Brain microvascular endothelial cell (primary cell): Measurements from ENCODE around the gene C12orf57.

Experiments
- DNase-seq: peaks from one replicate; pipeline ENCODE4 v3.0.0-alpha.2; 2020
- H3K27ac ChIP-seq: fragments of 250-450 bp; sonication (Bioruptor Pico); 2 replicates; pipeline ENCODE4 v1.5.1; 2020; ENCODE audit warnings: mild to moderate bottlenecking, moderate library complexity
- H3K27me3 ChIP-seq: fragments of 250-450 bp; sonication (Bioruptor Pico); replicated peaks from 2 replicates; pipeline ENCODE4 v1.5.1; 2020; ENCODE audit warnings: mild to moderate bottlenecking
- H3K36me3 ChIP-seq: fragments of 250-450 bp; sonication (Bioruptor Pico); replicated peaks from 2 replicates; pipeline ENCODE4 v1.5.1; 2020; ENCODE audit warnings: mild to moderate bottlenecking
- H3K4me3 ChIP-seq: 2 replicates; pipeline ENCODE4 v1.5.1; 2011; ENCODE audit warnings: low read depth, mild to moderate bottlenecking, control low read depth, low read length, moderate library complexity
- in situ Hi-C: cut with HindIII; loops from 2 replicates; pipeline ENCODE4 v1.10.0; 2017; ENCODE audit warnings: low sequenced_read_pairs, low pct_ligation_motif_present
- TF ChIP-seq, protein P1 (sequence below): IDR thresholded peaks from 2 replicates; pipeline ENCODE4 v1.5.1; 2011; ENCODE audit warnings: low read depth, mild to moderate bottlenecking, moderate library complexity, low read length, control low read depth, inconsistent platforms; ENCODE audit errors: missing control alignments

Gene C12orf57

DNA sequence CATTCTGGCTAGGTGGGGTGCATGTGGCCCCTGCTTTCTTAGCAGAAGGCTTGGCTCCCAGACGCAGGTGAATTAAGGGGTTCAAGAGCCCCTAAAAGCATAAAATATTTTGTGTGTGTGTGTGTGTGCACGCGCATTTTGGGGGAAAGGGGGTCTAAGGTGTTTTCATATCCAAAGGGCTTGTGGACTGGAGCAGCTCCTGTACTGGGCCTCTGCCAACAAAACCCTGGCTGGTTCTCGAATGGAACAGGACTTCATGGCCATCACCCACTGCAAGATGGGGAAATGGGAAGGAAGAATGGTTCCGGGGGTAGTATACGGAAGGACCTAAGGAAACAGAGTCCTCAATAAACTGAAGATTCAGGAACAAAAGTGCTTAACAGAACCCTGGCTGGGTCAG, 20.0 kb upstream of the C12orf57 start:
- Histone ChIP-seq H3K27me3 (no peaks in the 10 kb centered on the region), H3K27ac (no peak overlapping the region), H3K4me3 (no peak overlapping the region), H3K36me3 (no peaks in the 10 kb centered on the region)
- TF ChIP-seq, protein P1, sequence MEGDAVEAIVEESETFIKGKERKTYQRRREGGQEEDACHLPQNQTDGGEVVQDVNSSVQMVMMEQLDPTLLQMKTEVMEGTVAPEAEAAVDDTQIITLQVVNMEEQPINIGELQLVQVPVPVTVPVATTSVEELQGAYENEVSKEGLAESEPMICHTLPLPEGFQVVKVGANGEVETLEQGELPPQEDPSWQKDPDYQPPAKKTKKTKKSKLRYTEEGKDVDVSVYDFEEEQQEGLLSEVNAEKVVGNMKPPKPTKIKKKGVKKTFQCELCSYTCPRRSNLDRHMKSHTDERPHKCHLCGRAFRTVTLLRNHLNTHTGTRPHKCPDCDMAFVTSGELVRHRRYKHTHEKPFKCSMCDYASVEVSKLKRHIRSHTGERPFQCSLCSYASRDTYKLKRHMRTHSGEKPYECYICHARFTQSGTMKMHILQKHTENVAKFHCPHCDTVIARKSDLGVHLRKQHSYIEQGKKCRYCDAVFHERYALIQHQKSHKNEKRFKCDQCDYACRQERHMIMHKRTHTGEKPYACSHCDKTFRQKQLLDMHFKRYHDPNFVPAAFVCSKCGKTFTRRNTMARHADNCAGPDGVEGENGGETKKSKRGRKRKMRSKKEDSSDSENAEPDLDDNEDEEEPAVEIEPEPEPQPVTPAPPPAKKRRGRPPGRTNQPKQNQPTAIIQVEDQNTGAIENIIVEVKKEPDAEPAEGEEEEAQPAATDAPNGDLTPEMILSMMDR, result no peak
- no peak for DNase-seq
- in situ Hi-C loops, result no loop called here

DNA sequence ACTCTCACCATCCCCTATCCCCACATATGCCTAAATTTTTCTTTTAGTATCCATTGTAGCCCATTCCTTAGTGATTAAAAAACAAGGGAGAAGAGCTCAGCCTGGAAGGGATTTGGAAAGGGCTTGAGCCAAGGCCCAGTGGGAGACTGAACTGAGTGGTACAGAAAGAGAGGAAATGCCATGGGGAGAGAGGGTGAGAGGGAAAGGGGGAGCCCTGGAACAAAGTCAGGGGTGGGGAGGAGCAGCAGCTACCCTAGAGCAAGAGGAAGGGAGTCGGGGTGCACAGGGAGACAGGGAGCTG, 18.6 kb upstream of the C12orf57 start:
- in situ Hi-C loops, result no loop called here
- no peak for DNase-seq
- Histone ChIP-seq H3K4me3 (no peak overlapping the region), H3K27ac (peak overlapping the region; percentile 63), H3K27me3 (no peaks in the 10 kb centered on the region), H3K36me3 (no peaks in the 10 kb centered on the region)
- TF ChIP-seq, protein P1, result no peak

DNA sequence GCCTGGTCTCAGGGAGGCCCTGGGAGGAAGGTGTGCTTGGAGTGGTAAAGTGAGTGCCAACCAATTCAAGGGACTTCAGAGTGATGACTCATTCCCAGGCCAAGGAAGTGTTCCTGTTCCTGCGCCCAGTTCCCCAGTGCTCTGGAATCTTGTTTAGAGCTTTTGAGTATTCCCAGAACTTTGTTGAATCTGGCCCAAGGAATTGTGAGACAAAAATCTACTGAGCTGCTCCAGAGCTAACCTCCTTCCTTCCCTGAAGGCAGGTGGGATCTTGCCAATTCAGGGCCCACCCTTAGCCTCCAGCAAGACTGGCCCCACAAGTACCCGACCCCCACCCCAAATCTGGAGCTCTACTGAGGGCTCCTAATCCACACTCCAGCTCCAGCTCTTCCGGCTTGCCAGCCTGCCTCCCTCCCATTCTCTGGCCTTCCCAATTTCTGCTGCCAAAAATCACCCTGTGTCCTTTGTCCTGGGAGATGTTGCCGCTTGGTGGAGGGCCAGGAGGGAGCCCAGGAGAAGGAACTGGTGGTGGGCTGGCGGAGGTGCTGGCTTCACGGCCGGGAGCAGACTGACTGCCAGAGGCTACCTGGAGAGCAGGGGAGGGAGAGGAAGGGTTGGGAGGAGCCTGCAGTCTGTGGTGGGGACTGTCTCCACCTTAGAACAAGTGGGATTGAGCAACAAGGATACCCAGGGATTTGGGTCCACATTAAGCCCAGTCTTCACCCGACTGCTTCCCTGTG, 18.1 kb upstream of the C12orf57 start:
- peak overlapping the region; percentile 63 for H3K27ac ChIP-seq

DNA sequence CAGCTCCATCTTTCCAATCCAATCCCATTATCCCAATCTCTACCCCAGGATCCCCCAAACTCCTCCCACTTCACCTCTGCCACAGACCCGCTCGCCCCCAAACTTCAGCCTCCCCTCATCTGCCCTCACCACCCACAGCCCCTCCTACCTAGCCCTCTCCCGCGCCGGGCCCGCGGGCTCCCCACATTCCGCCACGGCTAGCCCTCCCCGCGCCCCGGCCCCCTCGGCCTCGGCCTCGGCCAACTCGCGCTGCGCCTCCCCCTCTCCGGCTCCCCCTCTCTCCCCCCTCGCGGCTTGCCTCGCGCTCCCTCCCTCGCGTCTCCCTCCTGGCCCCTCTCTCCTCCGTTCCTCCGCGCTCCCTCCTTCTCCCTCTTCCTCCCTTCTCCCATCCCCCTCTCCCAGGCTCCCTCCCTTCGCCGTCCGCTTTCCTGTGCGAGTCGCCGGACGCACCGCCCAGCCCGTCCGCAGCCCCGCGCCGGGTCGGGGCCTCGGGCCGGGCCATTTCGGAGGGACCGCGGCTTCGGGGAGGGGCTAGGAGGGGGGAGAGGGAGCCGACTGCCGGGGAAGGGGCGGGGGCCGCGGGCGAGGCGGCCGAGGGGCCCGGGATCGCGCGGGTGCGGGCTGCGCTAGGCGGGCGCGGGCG, 16.3 kb upstream of the C12orf57 start, which contains the start of gene ATN1:
Gene ATN1 (plus strand): TSS at position 581 of the 643 bp plus-strand sequence. CDS start 6,043 bp downstream, outside the sequence.
- in situ Hi-C loops, result no loop called here
- TF ChIP-seq, protein P1, result no peak
- peak; percentile 54 for DNase-seq

More for the DNA sequence above, 18.1 kb upstream of the C12orf57 start:
- no peak for DNase-seq
- Histone ChIP-seq H3K27me3 (no peaks in the 10 kb centered on the region), H3K36me3 (no peaks in the 10 kb centered on the region), H3K4me3 (peak overlapping the region; percentile 41)
- in situ Hi-C loops, result no loop called here
- TF ChIP-seq, protein P1, result no peak

DNA sequence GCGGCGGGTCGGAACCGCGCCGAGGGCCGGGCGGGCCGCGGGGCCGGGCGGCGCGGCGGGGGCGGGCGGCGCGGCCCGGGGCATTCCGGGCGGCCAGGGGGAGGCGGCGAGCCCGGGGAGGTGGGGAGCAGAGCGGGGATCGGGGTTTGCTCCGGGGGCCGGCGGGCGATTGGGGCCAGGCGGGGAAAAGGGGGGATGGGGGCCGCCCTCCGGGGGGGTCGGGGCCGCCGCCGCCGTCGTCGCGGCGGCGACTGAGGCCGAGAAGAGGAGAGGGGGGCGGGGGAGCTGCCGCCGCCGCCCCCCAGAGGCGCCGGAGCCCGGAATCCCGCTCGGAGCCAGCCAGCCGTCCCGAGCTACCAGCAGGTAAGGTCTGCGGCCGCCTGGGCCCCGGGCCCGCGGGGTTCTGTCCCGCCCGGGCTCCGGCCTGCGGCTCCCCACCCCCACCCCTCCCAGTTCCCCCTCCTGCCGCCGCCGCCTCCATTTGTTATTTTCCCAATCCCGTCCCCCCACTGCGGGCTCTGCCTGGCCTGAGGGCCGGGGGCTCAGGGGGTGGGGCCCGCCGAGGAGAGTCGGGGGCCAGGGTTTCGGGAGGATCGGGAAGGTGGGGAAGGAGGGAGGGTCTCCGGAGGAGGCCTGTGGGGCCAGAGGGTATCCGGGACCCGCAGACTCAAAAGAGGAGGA, 15.7 kb upstream of the C12orf57 start:
- TF ChIP-seq, protein P1, result no peak
- peak overlapping the region; percentile 81 for H3K4me3 ChIP-seq
- in situ Hi-C loops, result no loop called here
- H3K36me3 ChIP-seq, result peaks cover 3% of the 10 kb centered on the region
- no peak overlapping the region for H3K27ac ChIP-seq
- H3K27me3 ChIP-seq, result no peaks in the 10 kb centered on the region
- no peak for DNase-seq

More for the DNA sequence above, 16.3 kb upstream of the C12orf57 start, which contains the start of gene ATN1:
- H3K36me3 ChIP-seq, result peaks cover 2% of the 10 kb centered on the region
- peak within 1 kb of the TSS; percentile 28 for H3K27ac ChIP-seq
- H3K4me3 ChIP-seq, result peak within 1 kb of the TSS; percentile 81
- H3K27me3 ChIP-seq, result no peaks in the 10 kb centered on the region
